Body of pancreas (tissue), 4 donors: ENCODE measurements around the gene KLF12. TPM values are rescaled to one million over a fixed set of nuclear protein-coding genes. Genes with fewer than 3 reads are reported as not detected.

Experiments used
- ATAC-seq: fragments of 150-250 bp; one replicate; pipeline ENCODE4 v1.9.1; 2016
- DNase-seq, 4 donors: peaks; one replicate each; pipeline ENCODE4 v3.0.0-alpha.2; 2019
- H3K27ac ChIP-seq, 4 donors: fragments of 200-600 bp; sonication (generic); 1 replicate in 3 of 4; 2 replicates in 1 of 4; pipeline versions ENCODE4 v1.5.1 to v1.6.1; 2016 to 2019; ENCODE audit warnings: mild to moderate bottlenecking in 1 of 4, mixed read lengths in 1 of 4, moderate library complexity in 1 of 4
- H3K27me3 ChIP-seq, 2 donors: fragments of 200-600 bp; sonication (generic); one replicate each; pipeline ENCODE4 v1.6.0; 2016; ENCODE audit warnings: mild to moderate bottlenecking in 1 of 2
- H3K36me3 ChIP-seq, 2 donors: fragments of 200-600 bp; sonication (generic); replicated peaks in 1 of 2; 2 replicates each; pipeline ENCODE4 v1.5.1; 2016; ENCODE audit warnings: low read depth in 2 of 2; ENCODE audit not compliant: insufficient read depth in 1 of 2
- H3K4me1 ChIP-seq: fragments of 200-600 bp; sonication (generic); one replicate; pipeline ENCODE4 v1.6.0; 2016
- H3K4me3 ChIP-seq, 2 donors: fragments of 200-600 bp; sonication (generic); 1 replicate in 1 of 2; 2 replicates in 1 of 2; pipeline ENCODE4 v1.5.1; 2016 to 2019
- H3K9me3 ChIP-seq, 3 donors: fragments of 200-600 bp; sonication (generic); 1 replicate in 2 of 3; 2 replicates in 1 of 3; pipeline ENCODE4 v1.5.1; 2016
- CTCF ChIP-seq, 7 experiments: fragments of 450-650 bp in 4 of 7; fragments of 200-600 bp in 3 of 7; sonication (generic) in 3 of 7; IDR thresholded peaks; one replicate each; pipeline ENCODE4 v1.5.1; 2016 to 2019; ENCODE audit warnings: antibody characterized with exemption in 7 of 7
- POLR2A ChIP-seq, 3 donors: fragments of 450-650 bp; IDR thresholded peaks; one replicate each; pipeline ENCODE4 v1.6.1; 2016; ENCODE audit warnings: antibody characterized with exemption in 3 of 3, mild to moderate bottlenecking in 2 of 3
- WGBS, 2 donors: methylation state at CpG; one replicate each; pipeline ENCODE4 v1.1.5; 2017; 5-methylcytosine and 5-hydroxymethylcytosine counted together
- intact Hi-C: fragments of 100-400 bp; cut with DNase I; formaldehyde crosslinking; loops from one replicate; pipeline ENCODE4 v1.15.1; 2023
- total RNA-seq, 2 donors: library from RNA; depleted of rRNA; stranded (reverse); fragments of >200 nt; gene quantifications; one replicate each; pipeline ENCODE4 v1.1.0, GENCODE V29; 2016

Gene KLF12
- total RNA-seq, 2 donors from 2014 or later = 2.0 to 2.9 TPM

DNA sequence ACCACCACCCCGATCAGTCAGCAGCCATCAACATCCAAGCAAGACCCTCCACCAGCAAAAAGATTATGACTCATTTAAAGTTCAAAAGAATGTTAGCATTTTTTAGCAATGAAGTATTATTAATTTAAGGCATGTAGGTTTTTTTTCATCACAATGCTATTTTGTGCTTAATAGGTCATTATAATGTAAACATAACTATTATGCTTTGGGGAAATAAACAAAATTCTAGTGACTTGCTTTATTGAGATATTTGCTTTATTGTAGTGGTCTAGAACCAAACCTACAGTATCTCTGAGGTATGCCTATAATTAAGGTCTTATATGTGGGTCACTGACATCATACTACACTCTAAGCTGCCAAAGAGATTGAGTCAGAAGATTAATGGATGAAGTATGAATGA lies 20.0 kb downstream of the KLF12 start:
- no peak overlapping the region for H3K4me3 ChIP-seq
- H3K4me1 ChIP-seq = no peaks in the 10 kb centered on the region
- WGBS, 2 donors = 75 to 93% methylated on average over 1 of the region's 1 CpG
- intact Hi-C loops = no loop called here
- no peak for ATAC-seq
- H3K36me3 ChIP-seq = no peaks in the 10 kb centered on the region
- no peaks in the 10 kb centered on the region for H3K9me3 ChIP-seq
- TF ChIP-seq POLR2A (IDR thresholded peaks at IDR 0.05) (no peak), CTCF (IDR thresholded peaks at IDR 0.05) (no peak)
- H3K27ac ChIP-seq = no peak overlapping the region
- H3K27me3 ChIP-seq = no peaks in the 10 kb centered on the region
- DNase-seq = no peak

- WGBS, 2 donors = 46 to 55% methylated on average over 5 of the region's 5 CpGs
- DNase-seq (no peak), ATAC-seq (no peak)
- intact Hi-C loops = no loop called here
- TF ChIP-seq POLR2A (IDR thresholded peaks at IDR 0.05) (no peak), CTCF (IDR thresholded peaks at IDR 0.05) (no peak)
- H3K27ac ChIP-seq = no peak overlapping the region
- H3K27me3 ChIP-seq = no peaks in the 10 kb centered on the region
- H3K4me1 ChIP-seq = no peaks in the 10 kb centered on the region
- H3K4me3 ChIP-seq = no peak overlapping the region
- no peaks in the 10 kb centered on the region for H3K36me3 ChIP-seq
- no peaks in the 10 kb centered on the region for H3K9me3 ChIP-seq
Measured at GRCh38 chr13:74111901-74112824, 22.0 kb downstream of the KLF12 start.

GRCh38 chr13:74111399-74111798 lies 22.8 kb downstream of the KLF12 start:
- no peak overlapping the region for H3K4me3 ChIP-seq
- intact Hi-C loops = no loop called here
- TF ChIP-seq POLR2A (IDR thresholded peaks at IDR 0.05) (no peak), CTCF (IDR thresholded peaks at IDR 0.05) (no peak)
- ATAC-seq (no peak), DNase-seq (no peak)
- no peaks in the 10 kb centered on the region for H3K36me3 ChIP-seq
- no peaks in the 10 kb centered on the region for H3K4me1 ChIP-seq
- no peaks in the 10 kb centered on the region for H3K9me3 ChIP-seq
- no peak overlapping the region for H3K27ac ChIP-seq
- no peaks in the 10 kb centered on the region for H3K27me3 ChIP-seq

DNA sequence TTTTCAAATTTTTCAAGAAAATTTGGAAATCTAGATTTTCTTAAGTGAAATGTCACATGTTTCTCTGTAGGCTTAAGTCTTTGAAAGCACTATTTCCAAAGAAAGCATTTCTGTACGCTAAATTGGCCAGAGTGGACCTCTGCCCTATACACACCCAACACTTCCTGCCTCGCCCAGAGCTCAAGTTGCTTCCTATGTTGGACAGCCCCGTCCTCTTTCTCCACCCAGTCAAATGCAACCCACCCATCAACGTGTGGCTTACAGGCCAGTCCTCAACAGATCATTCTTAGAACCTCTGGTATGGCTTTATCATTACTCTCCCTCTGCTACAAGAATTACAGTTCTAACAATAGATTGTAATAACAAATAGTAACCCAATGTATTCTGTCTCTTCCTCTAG lies 24.2 kb downstream of the KLF12 start:
- no peak for TF ChIP-seq POLR2A (IDR thresholded peaks at IDR 0.05)
- no peak for TF ChIP-seq CTCF (IDR thresholded peaks at IDR 0.05)
- DNase-seq (no peak), ATAC-seq (no peak)
- intact Hi-C loops = no loop called here
- H3K4me3 ChIP-seq = no peak overlapping the region
- WGBS, 2 donors = 70 to 71% methylated on average over 4 of the region's 4 CpGs
- no peaks in the 10 kb centered on the region for H3K36me3 ChIP-seq
- no peaks in the 10 kb centered on the region for H3K9me3 ChIP-seq
- no peak overlapping the region for H3K27ac ChIP-seq
- H3K27me3 ChIP-seq = no peaks in the 10 kb centered on the region
- H3K4me1 ChIP-seq = no peaks in the 10 kb centered on the region

- 86 to 94% methylated on average over 3 of the region's 3 CpGs for whole genome bisulfite sequencing, 2 donors
- Histone ChIP-seq H3K4me3 (no peak overlapping the region), H3K27ac (no peak overlapping the region), H3K36me3 (no peaks in the 10 kb centered on the region), H3K27me3 (no peaks in the 10 kb centered on the region), H3K4me1 (no peaks in the 10 kb centered on the region), H3K9me3 (no peaks in the 10 kb centered on the region)
- ATAC-seq (no peak), DNase-seq (no peak)
- intact Hi-C loops = no loop called here
- TF ChIP-seq POLR2A (IDR thresholded peaks at IDR 0.05) = no peak
- no peak for TF ChIP-seq CTCF (IDR thresholded peaks at IDR 0.05)
Measured at GRCh38 chr13:74107598-74107997, 26.6 kb downstream of the KLF12 start.
